ENCODE data around the gene ABLIM2. TPM values are rescaled to one million over a fixed set of nuclear protein-coding genes. Genes with fewer than 3 reads are reported as not detected.

ABLIM2 gene
- total and polyA plus RNA-seq, 2 of the 4 experiments (the other 2 are of a cell fraction), result under 0.01 to 0.10 TPM

- TF ChIP-seq RAD21 (IDR thresholded peaks at IDR 0.05; ENCODE audit: low read length), result no peak
- TF ChIP-seq NFE2L2 (IDR thresholded peaks at IDR 0.05; ENCODE audit: low read depth, low read length), result no peak
- TF ChIP-seq RFX5 (IDR thresholded peaks at IDR 0.05; ENCODE audit: low read depth, low read length), result no peak
- no peak for TF ChIP-seq MXI1 (IDR thresholded peaks at IDR 0.05; ENCODE audit: borderline replicate concordance, low read depth, low read length)
Observed at GRCh38 chr4:8175686-8176085, 17.1 kb upstream of the ABLIM2 start (continued).

- no peak overlapping the region for H3K9ac ChIP-seq (ENCODE audit: low read depth, low read length)
- no peak overlapping the region for H2AK9ac ChIP-seq (replicated peaks; ENCODE audit: low read depth, low read length, poor library complexity)
- H3K14ac ChIP-seq (replicated peaks; ENCODE audit: low read depth, low read length), result no peak overlapping the region
- H3K4me2 ChIP-seq (ENCODE audit: low read depth, low read length), result no peak overlapping the region
- H3K27ac ChIP-seq (ENCODE audit: insufficient read depth, low read length), result no peak overlapping the region
- no peak overlapping the region for H2BK20ac ChIP-seq (ENCODE audit: low read depth, low read length)
- H3K9me3 ChIP-seq (ENCODE audit: control insufficient read depth, insufficient read depth, low read length), result no peaks in the 10 kb centered on the region
- H3K56ac ChIP-seq (ENCODE audit: extremely low read depth, insufficient read depth, low read length), result no peak overlapping the region
- ChIA-PET POLR2A (ENCODE audit: unreplicated experiment) (no interaction called here), CTCF (no interaction called here)
- no peak for DNase-seq
- no peak overlapping the region for H2AK5ac ChIP-seq (ENCODE audit: low read depth, low read length)
- intact Hi-C loops (cut with micrococcal nuclease) (loop anchor here (5.0 kb wide), 1 partner anchor 42 kb away; no protein-coding TSS in a partner anchor), in situ Hi-C loops (cut with MboI; ENCODE audit: low sequenced_read_pairs) (loop anchor here (5.0 kb wide), 1 partner anchor 227 kb away; no protein-coding TSS in a partner anchor), dilution Hi-C loops (cut with HindIII; ENCODE audit: low sequenced_read_pairs, unreplicated experiment) (no loop called here)
- peaks cover 52% of the 10 kb centered on the region for H3K27me3 ChIP-seq (ENCODE audit: control insufficient read depth, insufficient read depth, low read length)
- no peak overlapping the region for H2AFZ ChIP-seq (replicated peaks; ENCODE audit: low read length, poor library complexity)
- H3K4me3 ChIP-seq (ENCODE audit: insufficient read depth, low read depth, low read length), result no peak overlapping the region
- H3K79me1 ChIP-seq (ENCODE audit: low read depth in 1 of 2, low read length in 2 of 2), result no peaks in the 10 kb centered on the region
- no TSS peak for BruUV-seq (replicated peaks)
- peaks cover 6% of the 10 kb centered on the region for H4K20me1 ChIP-seq (ENCODE audit: insufficient read depth, low read length)
- no peaks in the 10 kb centered on the region for H3K4me1 ChIP-seq (ENCODE audit: control insufficient read depth, insufficient read depth, low read length)
- H4K8ac ChIP-seq (ENCODE audit: low read depth in 2 of 2, low read length in 2 of 2), result no peak overlapping the region
- no peak overlapping the region for H3K23ac ChIP-seq (ENCODE audit: low read depth, low read length)
- TF ChIP-seq POLR2A (IDR thresholded peaks at IDR 0.05; ENCODE audit: low read depth, low read length) (no peak), SMC3 (IDR thresholded peaks at IDR 0.05; ENCODE audit: low read depth, low read length) (no peak)
- no peak overlapping the region for H4K5ac ChIP-seq (ENCODE audit: low read depth, low read length)
- WGBS, 2 experiments (ENCODE audit: extremely low coverage in 2 of 2, insufficient read length in 1 of 2), result 40% methylated on average over 2 of the region's 3 CpGs; no CpG with 5 or more reads in 1 of the 2 experiments
- H3K4ac ChIP-seq (ENCODE audit: low read depth, low read length), result no peak overlapping the region
- no peaks in the 10 kb centered on the region for H3K9me1 ChIP-seq (ENCODE audit: insufficient read depth, low read length)
- H4K91ac ChIP-seq (ENCODE audit: insufficient read depth, low read depth, low read length), result no peak overlapping the region
- ATAC-seq (ENCODE audit: low read depth), result no peak
- H2BK15ac ChIP-seq (ENCODE audit: low read depth, low read length), result no peak overlapping the region
- H3K36me3 ChIP-seq (ENCODE audit: control insufficient read depth, insufficient read depth, low read length), result no peaks in the 10 kb centered on the region
- no peak overlapping the region for H3K18ac ChIP-seq (ENCODE audit: low read depth, low read length)
- no peak overlapping the region for H2BK120ac ChIP-seq (ENCODE audit: low read depth, low read length)
- no peak overlapping the region for H2BK5ac ChIP-seq (ENCODE audit: low read depth, low read length, poor library complexity, severe bottlenecking)
Observed at GRCh38 chr4:8174970-8175369, 16.4 kb upstream of the ABLIM2 start.
